GM10266 (cell line): ENCODE data around the gene TTC28.

Experiments
- DNase-seq: peaks from one replicate; pipeline ENCODE4 v3.0.0; 2012; ENCODE audit errors: extremely low spot score
- CTCF ChIP-seq: IDR thresholded peaks from 2 replicates; pipeline ENCODE4 v1.5.1; 2012; ENCODE audit warnings: mild to moderate bottlenecking, low read depth; ENCODE audit not compliant: control insufficient read depth, insufficient read depth; ENCODE audit errors: missing control alignments

Gene TTC28

GRCh38 chr22:27976586-27976985, 703.1 kb downstream of the TTC28 start:
- DNase-seq: no peak
- TF ChIP-seq CTCF: no peak

- TF ChIP-seq CTCF: no peak
Measured at GRCh38 chr22:27975381-27976013, 704.1 kb downstream of the TTC28 start.

GRCh38 chr22:27973846-27974245, 705.8 kb downstream of the TTC28 start:
- DNase-seq: no peak
- no peak for TF ChIP-seq CTCF

More at GRCh38 chr22:27975381-27976013, 704.1 kb downstream of the TTC28 start:
- DNase-seq: no peak

- DNase-seq: no peak
Measured at GRCh38 chr22:27972732-27973698, 706.6 kb downstream of the TTC28 start.

GRCh38 chr22:27971926-27972325, 707.7 kb downstream of the TTC28 start:
- no peak for TF ChIP-seq CTCF
- no peak for DNase-seq

More at GRCh38 chr22:27972732-27973698, 706.6 kb downstream of the TTC28 start:
- no peak for TF ChIP-seq CTCF

GRCh38 chr22:27970596-27971220, 708.9 kb downstream of the TTC28 start:
- no peak for DNase-seq
- no peak for TF ChIP-seq CTCF
